Left lung (tissue), 10 donors: ENCODE measurements around the gene DPYSL3. TPM values are rescaled to one million over a fixed set of nuclear protein-coding genes. Genes with fewer than 3 reads are reported as not detected.

ENCODE experiments used
- ATAC-seq: fragments of 200-7000 bp; cut with Tn5 transposase; one replicate; pipeline ENCODE4 v1.9.1; 2020; ENCODE audit warnings: moderate library complexity
- DNase-seq, 4 donors: peaks; one replicate each; pipeline ENCODE4 v3.0.0-alpha.2; 2013 to 2020
- H3K27ac ChIP-seq, 2 donors: fragments of 200-600 bp; sonication (generic) in 1 of 2; one replicate each; pipeline versions ENCODE4 v1.5.0 to v1.8.0; 2020 to 2021
- H3K27me3 ChIP-seq, 2 donors: fragments of 200-600 bp; sonication (generic) in 1 of 2; one replicate each; pipeline versions ENCODE4 v1.5.0 to v1.8.0; 2020 to 2021
- H3K36me3 ChIP-seq, 2 donors: fragments of 200-600 bp; sonication (generic) in 1 of 2; one replicate each; pipeline versions ENCODE4 v1.5.0 to v1.8.0; 2020 to 2021
- H3K4me1 ChIP-seq, 2 donors: fragments of 200-600 bp; one replicate each; pipeline ENCODE4 v1.8.0; 2021
- H3K4me3 ChIP-seq, 2 donors: fragments of 200-600 bp; sonication (generic) in 1 of 2; one replicate each; pipeline versions ENCODE4 v1.5.0 to v1.8.0; 2020 to 2021; ENCODE audit warnings: mild to moderate bottlenecking in 1 of 2
- H3K9me3 ChIP-seq, 2 donors: fragments of 200-600 bp; sonication (generic) in 1 of 2; one replicate each; pipeline versions ENCODE4 v1.5.0 to v1.8.0; 2020 to 2021
- CTCF ChIP-seq, 2 donors: fragments of 200-600 bp; sonication (generic) in 1 of 2; IDR thresholded peaks; one replicate each; pipeline versions ENCODE4 v1.5.0 to v1.8.0; 2021; ENCODE audit warnings: antibody characterized with exemption in 2 of 2
- intact Hi-C, 2 donors: fragments of 100-400 bp; cut with DNase I; formaldehyde crosslinking; loops; one replicate each; pipeline versions ENCODE4 v1.11.2 to v1.14.2; 2022
- polyA plus RNA-seq, 6 donors: library from polyadenylated mRNA; unstranded; fragments of 120-200 nt; gene quantifications; one replicate each; pipeline ENCODE4 v1.2.1, GENCODE V29; 2013; ENCODE audit not compliant: insufficient read length in 6 of 6
- total RNA-seq, 2 donors: library from RNA; stranded (reverse); fragmentation: NEBNext Ultra II Directional; extraction: Animal tissue kit (Norgen Biotek cat#: 25700); gene quantifications; one replicate each; pipeline ENCODE4 v1.2.1, GENCODE V29; 2021
- donor health status: DM: no; HTN: yes; CAD: no.
- donor health status: DM: no; HTN: no; CAD: no.

Gene DPYSL3
- total and polyA plus RNA-seq, 8 donors: 64.3 to 94.3 (median 79.0) TPM

GRCh38 chr5:147432323-147432722 is 77.5 kb downstream of the DPYSL3 start:
- ATAC-seq: no peak
- Histone ChIP-seq H3K36me3 (no peaks in the 10 kb centered on the region), H3K27me3 (no peaks in the 10 kb centered on the region)

GRCh38 chr5:147431586-147431985 is 78.3 kb downstream of the DPYSL3 start:
- intact Hi-C loops: no loop called here
- DNase-seq: no peak
- H3K9me3 ChIP-seq: no peaks in the 10 kb centered on the region
- no peaks in the 10 kb centered on the region for H3K36me3 ChIP-seq
- H3K4me3 ChIP-seq: no peak overlapping the region
- TF ChIP-seq CTCF (IDR thresholded peaks at IDR 0.05): no peak
- H3K4me1 ChIP-seq: peaks cover 4 to 16% of the 10 kb centered on the region in 2 donors
- H3K27ac ChIP-seq: no peak overlapping the region
- no peak for ATAC-seq
- no peaks in the 10 kb centered on the region for H3K27me3 ChIP-seq

More at GRCh38 chr5:147432323-147432722, 77.5 kb downstream of the DPYSL3 start:
- DNase-seq: no peak
- TF ChIP-seq CTCF (IDR thresholded peaks at IDR 0.05): no peak
- H3K4me1 ChIP-seq: peaks cover 0 to 16% of the 10 kb centered on the region in 2 donors
- no peak overlapping the region for H3K4me3 ChIP-seq
- intact Hi-C loops: no loop called here
- no peaks in the 10 kb centered on the region for H3K9me3 ChIP-seq
- H3K27ac ChIP-seq: no peak overlapping the region

GRCh38 chr5:147430628-147431027 is 79.2 kb downstream of the DPYSL3 start:
- H3K4me3 ChIP-seq: no peak overlapping the region
- H3K9me3 ChIP-seq: no peaks in the 10 kb centered on the region
- peaks cover 4 to 17% of the 10 kb centered on the region in 2 donors for H3K4me1 ChIP-seq
- intact Hi-C loops: no loop called here
- TF ChIP-seq CTCF (IDR thresholded peaks at IDR 0.05): no peak
- no peaks in the 10 kb centered on the region for H3K27me3 ChIP-seq
- no peaks in the 10 kb centered on the region for H3K36me3 ChIP-seq
- DNase-seq (no peak), ATAC-seq (no peak)
- H3K27ac ChIP-seq: no peak overlapping the region

DNA sequence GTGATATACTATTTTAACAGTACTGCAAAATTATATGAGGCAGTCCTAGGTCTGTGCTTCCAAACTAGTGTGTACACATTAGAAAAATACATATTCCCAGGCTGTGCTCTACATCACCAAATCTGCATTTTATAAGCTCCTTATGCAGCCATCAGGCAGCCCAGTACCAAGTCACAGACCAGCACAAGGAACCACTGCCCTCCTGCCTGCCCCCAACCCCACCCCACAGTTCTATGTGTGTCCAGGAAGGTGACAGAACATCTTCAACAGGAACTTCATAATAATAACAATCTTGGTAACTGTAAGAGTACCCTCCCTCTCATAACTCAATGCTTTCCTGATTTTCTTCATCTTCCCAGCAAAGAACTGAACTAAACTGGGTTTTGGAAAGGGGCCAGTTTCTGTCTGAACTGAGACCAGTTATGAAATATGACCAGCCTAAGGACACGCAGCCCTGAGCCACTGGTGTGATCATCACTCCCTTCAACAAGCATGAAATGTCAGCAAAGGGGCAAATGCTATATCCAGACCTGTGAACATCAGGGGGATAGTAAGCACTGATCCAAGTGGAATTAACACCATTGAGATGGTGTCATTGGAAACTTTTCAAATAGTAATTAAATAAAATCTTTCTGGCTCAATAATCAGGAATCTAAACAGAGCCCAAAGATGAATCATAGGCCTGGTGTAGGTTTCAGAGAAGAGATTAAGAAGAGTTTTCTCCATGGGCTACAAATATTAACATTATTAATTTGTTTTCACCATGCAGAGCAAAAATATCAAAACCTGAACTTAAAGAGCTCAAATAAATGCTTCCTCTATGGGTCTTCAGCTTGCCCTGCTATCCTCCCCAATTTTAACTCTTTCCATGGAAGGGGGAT is 82.1 kb downstream of the DPYSL3 start:
- ATAC-seq (peak; percentile 40), DNase-seq (no peak)
- no peak overlapping the region for H3K4me3 ChIP-seq
- H3K27ac ChIP-seq: no peak overlapping the region
- intact Hi-C loops: no loop called here
- no peaks in the 10 kb centered on the region for H3K36me3 ChIP-seq
- no peaks in the 10 kb centered on the region for H3K9me3 ChIP-seq
- no peaks in the 10 kb centered on the region for H3K27me3 ChIP-seq
- peaks cover 4 to 17% of the 10 kb centered on the region in 2 donors for H3K4me1 ChIP-seq
- TF ChIP-seq CTCF (IDR thresholded peaks at IDR 0.05): no peak

DNA sequence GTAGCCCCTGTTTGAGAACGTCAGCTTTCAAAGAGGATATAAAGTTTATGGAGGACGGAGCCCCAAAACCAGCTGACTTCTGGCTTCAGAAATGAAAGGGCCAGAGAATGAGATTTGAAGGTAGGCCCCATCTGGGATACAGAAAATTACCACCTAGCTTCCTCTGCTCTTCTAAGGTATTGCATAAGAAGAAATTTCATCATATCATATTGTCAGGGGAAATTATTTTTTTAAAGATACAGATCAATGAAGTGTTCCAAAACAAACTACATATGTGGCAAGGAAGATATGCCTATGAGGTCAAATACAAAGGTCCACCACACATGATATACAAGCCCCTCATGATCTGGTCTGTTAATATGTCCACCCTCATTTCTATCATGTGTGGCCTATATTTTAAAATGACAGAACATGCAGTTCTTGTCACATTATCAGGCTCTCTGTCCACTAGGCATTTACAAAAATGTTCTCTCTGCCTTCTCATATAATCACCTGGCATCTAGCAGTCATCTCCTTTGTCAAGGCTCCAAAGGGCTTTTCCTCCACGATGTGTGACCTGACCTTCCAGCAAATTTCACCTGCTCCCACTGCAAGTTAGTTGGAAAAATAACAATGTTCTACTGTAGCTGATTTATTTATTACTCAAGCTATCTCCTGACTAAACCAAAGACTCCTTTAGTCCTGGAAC is 83.1 kb downstream of the DPYSL3 start:
- intact Hi-C loops: no loop called here

More for the DNA sequence above, 83.1 kb downstream of the DPYSL3 start:
- no peak for TF ChIP-seq CTCF (IDR thresholded peaks at IDR 0.05)
- H3K9me3 ChIP-seq: no peaks in the 10 kb centered on the region
- H3K4me3 ChIP-seq: no peak overlapping the region
- DNase-seq (no peak), ATAC-seq (no peak)
- peaks cover 4 to 17% of the 10 kb centered on the region in 2 donors for H3K4me1 ChIP-seq
- no peaks in the 10 kb centered on the region for H3K27me3 ChIP-seq
- H3K27ac ChIP-seq: peak overlapping the region in 1 of 2 donors; percentile 4
- no peaks in the 10 kb centered on the region for H3K36me3 ChIP-seq
